ENCODE measurements around the gene GRK3.

- TF ChIP-seq CTCF (conservative IDR thresholded peaks at IDR 0.05 in 1 of 2, IDR thresholded peaks at IDR 0.05 in 1 of 2; ENCODE audit: extremely low read depth in 1 of 2, insufficient read depth in 1 of 2, low read depth in 1 of 2, low read length in 2 of 2) (no peak), EZH2 (IDR thresholded peaks at IDR 0.05; ENCODE audit: borderline replicate concordance, low read length) (no peak)
Measured at GRCh38 chr22:25726241-25726640, 161.8 kb downstream of the GRK3 start.

Data from mammary epithelial cell (primary cell).